ENCODE measurements around the gene ZNF154.

Gene ZNF154

DNA sequence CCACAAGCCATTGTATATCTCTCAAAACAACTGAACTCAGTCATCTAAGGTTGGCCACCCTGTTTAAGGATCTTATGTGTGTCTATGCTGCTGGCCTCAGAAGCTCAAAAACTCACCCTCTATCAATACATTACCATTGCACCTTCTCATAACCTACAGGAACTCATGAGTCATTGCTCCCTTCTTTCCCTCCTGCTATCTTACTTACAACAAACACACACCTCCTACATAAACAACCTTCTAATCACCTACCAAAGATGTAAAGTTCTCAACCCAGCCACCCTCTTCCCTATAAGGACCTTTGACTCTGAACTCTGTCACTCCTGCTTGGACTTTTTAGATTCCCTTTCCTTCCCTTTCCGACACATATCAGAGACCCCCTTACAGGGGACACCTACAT lies 53.6 kb downstream of the ZNF154 start:
- no peak for DNase-seq (ENCODE audit: extremely low read depth, low read depth)
- TF ChIP-seq, protein P1, sequence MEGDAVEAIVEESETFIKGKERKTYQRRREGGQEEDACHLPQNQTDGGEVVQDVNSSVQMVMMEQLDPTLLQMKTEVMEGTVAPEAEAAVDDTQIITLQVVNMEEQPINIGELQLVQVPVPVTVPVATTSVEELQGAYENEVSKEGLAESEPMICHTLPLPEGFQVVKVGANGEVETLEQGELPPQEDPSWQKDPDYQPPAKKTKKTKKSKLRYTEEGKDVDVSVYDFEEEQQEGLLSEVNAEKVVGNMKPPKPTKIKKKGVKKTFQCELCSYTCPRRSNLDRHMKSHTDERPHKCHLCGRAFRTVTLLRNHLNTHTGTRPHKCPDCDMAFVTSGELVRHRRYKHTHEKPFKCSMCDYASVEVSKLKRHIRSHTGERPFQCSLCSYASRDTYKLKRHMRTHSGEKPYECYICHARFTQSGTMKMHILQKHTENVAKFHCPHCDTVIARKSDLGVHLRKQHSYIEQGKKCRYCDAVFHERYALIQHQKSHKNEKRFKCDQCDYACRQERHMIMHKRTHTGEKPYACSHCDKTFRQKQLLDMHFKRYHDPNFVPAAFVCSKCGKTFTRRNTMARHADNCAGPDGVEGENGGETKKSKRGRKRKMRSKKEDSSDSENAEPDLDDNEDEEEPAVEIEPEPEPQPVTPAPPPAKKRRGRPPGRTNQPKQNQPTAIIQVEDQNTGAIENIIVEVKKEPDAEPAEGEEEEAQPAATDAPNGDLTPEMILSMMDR (IDR thresholded peaks at IDR 0.05; ENCODE audit: low read depth, low read length), result no peak

GRCh38 chr19:57653689-57654088 lies 55.3 kb downstream of the ZNF154 start:
- DNase-seq (ENCODE audit: extremely low read depth, low read depth), result no peak
- TF ChIP-seq, protein P1 (IDR thresholded peaks at IDR 0.05; ENCODE audit: low read depth, low read length), result no peak

DNA sequence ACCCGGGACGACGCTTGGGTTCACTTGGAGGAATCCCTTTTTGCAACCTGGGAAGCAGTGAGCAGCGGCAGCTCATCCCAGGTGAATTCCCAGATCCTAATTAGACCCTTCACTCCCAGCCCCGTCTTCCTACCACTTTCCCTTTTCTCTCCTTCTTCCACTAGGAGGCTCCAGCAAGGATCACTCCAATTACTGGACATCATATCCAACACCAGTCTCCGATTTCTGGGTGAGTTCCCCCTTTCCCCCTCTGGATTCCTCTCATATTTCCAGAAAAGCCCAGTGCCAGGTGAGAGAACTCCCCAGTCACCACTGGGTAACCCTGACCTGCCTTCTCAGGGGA lies 57.4 kb downstream of the ZNF154 start:
- no peak for DNase-seq (ENCODE audit: extremely low read depth, low read depth)
- TF ChIP-seq, protein P1 (IDR thresholded peaks at IDR 0.05; ENCODE audit: low read depth, low read length), result no peak

DNA sequence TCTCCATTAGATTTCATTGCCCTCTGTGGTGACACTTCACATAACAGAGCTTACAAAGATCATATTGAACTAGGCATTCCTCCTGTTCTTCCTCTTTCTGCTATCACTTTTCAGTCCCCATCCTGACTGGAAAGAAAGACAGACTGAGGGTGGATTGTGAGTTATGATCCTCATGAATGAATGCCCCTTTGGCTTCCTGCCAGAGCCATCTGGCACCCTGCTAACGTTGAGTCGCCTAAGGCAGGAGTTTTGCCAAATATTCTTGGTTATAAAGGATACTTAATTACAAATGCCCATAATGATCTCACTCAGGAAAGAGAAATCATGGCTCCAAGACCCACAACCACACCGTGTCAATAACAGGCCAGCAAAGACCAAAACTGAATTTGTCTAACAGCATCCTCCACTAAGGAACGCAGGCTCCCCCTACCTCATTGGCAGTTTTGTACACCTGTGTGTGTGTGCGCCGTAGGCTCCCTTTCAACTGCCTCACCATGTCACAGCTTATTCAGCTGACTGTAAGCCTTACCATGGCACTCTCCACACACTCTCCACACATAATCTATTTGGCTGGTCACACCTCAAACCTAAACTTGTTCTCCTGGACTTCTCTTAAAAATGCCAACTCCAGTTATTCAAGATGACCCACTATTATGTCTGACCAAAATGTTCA lies 60.5 kb downstream of the ZNF154 start:
- TF ChIP-seq, protein P1 (IDR thresholded peaks at IDR 0.05; ENCODE audit: low read depth, low read length), result no peak

More for the DNA sequence above, 60.5 kb downstream of the ZNF154 start:
- no peak for DNase-seq (ENCODE audit: extremely low read depth, low read depth)

Data from AG09319 (cell line).